ENCODE results near the gene MEMO1.
"Not testable (repeated sequence)": the region's sequence is repeated elsewhere in the genome, so short reads cannot be mapped to it uniquely, and the experiment has no call there.

Gene MEMO1

GRCh38 chr2:32011485-32011960, 715 bp upstream of the MEMO1 start:
- H3K9me3 ChIP-seq (ENCODE audit: control insufficient read depth, low read length), result no peaks in the 10 kb centered on the region

GRCh38 chr2:32010280-32010669, 533 bp downstream of the MEMO1 start:
- not testable (repeated sequence) for H2AFZ ChIP-seq; H3K27me3 ChIP-seq (ENCODE audit: control insufficient read depth, insufficient read depth, low read length); H3K9ac ChIP-seq; H3K4me3 ChIP-seq (ENCODE audit: low read depth, low read length); H3K4me1 ChIP-seq; H3K9me3 ChIP-seq (ENCODE audit: control insufficient read depth, low read length); H3K36me3 ChIP-seq (ENCODE audit: control insufficient read depth, insufficient read depth, low read length); H3K4me2 ChIP-seq (ENCODE audit: low read length)
- Histone ChIP-seq H3K79me2 (peaks cover 20% of the 10 kb centered on the region), H3K27ac (peak overlapping the region; percentile 84)

More at GRCh38 chr2:32011485-32011960, 715 bp upstream of the MEMO1 start:
- no peaks in the 10 kb centered on the region for H3K36me3 ChIP-seq (ENCODE audit: control insufficient read depth, insufficient read depth, low read length)
- peak overlapping the region; percentile 84 for H3K27ac ChIP-seq
- H3K79me2 ChIP-seq, result peaks cover 8% of the 10 kb centered on the region
- H3K9ac ChIP-seq, result no peak overlapping the region
- no peaks in the 10 kb centered on the region for H3K27me3 ChIP-seq (ENCODE audit: control insufficient read depth, insufficient read depth, low read length)
- peak overlapping the region; percentile 82 for H2AFZ ChIP-seq
- H3K4me2 ChIP-seq (ENCODE audit: low read length), result peak overlapping the region; percentile 79
- no peak for TF ChIP-seq CTCF (IDR thresholded peaks at IDR 0.05)
- peak overlapping the region; percentile 59 for H3K4me3 ChIP-seq (ENCODE audit: low read depth, low read length)
- H3K4me1 ChIP-seq, result peaks cover 7% of the 10 kb centered on the region

GRCh38 chr2:32009516-32010256, 1.1 kb downstream of the MEMO1 start:
- H3K4me3 ChIP-seq (ENCODE audit: low read depth, low read length), result peak overlapping the region; percentile 69
- H3K4me2 ChIP-seq (ENCODE audit: low read length), result peak overlapping the region; percentile 60
- H2AFZ ChIP-seq, result peak overlapping the region; percentile 89
- no peaks in the 10 kb centered on the region for H3K36me3 ChIP-seq (ENCODE audit: control insufficient read depth, insufficient read depth, low read length)
- H3K79me2 ChIP-seq, result peaks cover 22% of the 10 kb centered on the region
- peak overlapping the region; percentile 84 for H3K27ac ChIP-seq
- TF ChIP-seq CTCF (IDR thresholded peaks at IDR 0.05), result no peak
- no peaks in the 10 kb centered on the region for H3K9me3 ChIP-seq (ENCODE audit: control insufficient read depth, low read length)
- H3K9ac ChIP-seq, result no peak overlapping the region
- peaks cover 7% of the 10 kb centered on the region for H3K4me1 ChIP-seq
- H3K27me3 ChIP-seq (ENCODE audit: control insufficient read depth, insufficient read depth, low read length), result no peaks in the 10 kb centered on the region

- Histone ChIP-seq H3K79me2 (peaks cover 27% of the 10 kb centered on the region), H3K36me3 (ENCODE audit: control insufficient read depth, insufficient read depth, low read length) (no peaks in the 10 kb centered on the region), H3K4me1 (peaks cover 7% of the 10 kb centered on the region), H3K9ac (no peak overlapping the region), H3K4me2 (ENCODE audit: low read length) (peak overlapping the region; percentile 60), H3K9me3 (ENCODE audit: control insufficient read depth, low read length) (no peaks in the 10 kb centered on the region), H2AFZ (peak overlapping the region; percentile 89), H3K27ac (peak overlapping the region; percentile 68), H3K4me3 (ENCODE audit: low read depth, low read length) (peak overlapping the region; percentile 69), H3K27me3 (ENCODE audit: control insufficient read depth, insufficient read depth, low read length) (no peaks in the 10 kb centered on the region)
- TF ChIP-seq CTCF (IDR thresholded peaks at IDR 0.05), result no peak
Measured at GRCh38 chr2:32008805-32009515, 1.8 kb downstream of the MEMO1 start.

GRCh38 chr2:32007121-32007391, 3.8 kb downstream of the MEMO1 start:
- H3K27ac ChIP-seq, result no peak overlapping the region
- H2AFZ ChIP-seq, result no peak overlapping the region
- peaks cover 7% of the 10 kb centered on the region for H3K4me1 ChIP-seq
- TF ChIP-seq CTCF (IDR thresholded peaks at IDR 0.05), result no peak
- H3K4me3 ChIP-seq (ENCODE audit: low read depth, low read length), result no peak overlapping the region
- H3K9ac ChIP-seq, result no peak overlapping the region
- H3K36me3 ChIP-seq (ENCODE audit: control insufficient read depth, insufficient read depth, low read length), result no peaks in the 10 kb centered on the region
- peaks cover 27% of the 10 kb centered on the region for H3K79me2 ChIP-seq
- H3K4me2 ChIP-seq (ENCODE audit: low read length), result no peak overlapping the region
- no peaks in the 10 kb centered on the region for H3K9me3 ChIP-seq (ENCODE audit: control insufficient read depth, low read length)
- no peaks in the 10 kb centered on the region for H3K27me3 ChIP-seq (ENCODE audit: control insufficient read depth, insufficient read depth, low read length)

All from parathyroid adenoma (tissue), 2 donors.